Measurements from ENCODE around the gene TSGA10.
"Not testable (repeated sequence)": the region's sequence is repeated elsewhere in the genome, so short reads cannot be mapped to it uniquely, and the experiment has no call there.

TSGA10 gene

GRCh38 chr2:99154643-99155536, at the start of gene TSGA10, which contains the start of gene LIPT1:
TSS of gene TSGA10 (minus strand) at chr2:99154942. CDS start at chr2:99109439, 45,503 bp downstream.
TSS of gene LIPT1 (plus strand) at chr2:99154967. CDS start at chr2:99161958, 6,991 bp downstream.
- H3K4me3 ChIP-seq (ENCODE audit: low read depth, low read length): peak within 1 kb of the TSS; percentile 87
- DNase-seq (ENCODE audit: low read depth): peak; percentile 91
- peak; percentile 11 for TF ChIP-seq CTCF (conservative IDR thresholded peaks at IDR 0.05; ENCODE audit: low read depth, low read length)

GRCh38 chr2:99201959-99202678, 47.4 kb upstream of the TSGA10 start:
- no peak for DNase-seq (ENCODE audit: low read depth)
- TF ChIP-seq CTCF (conservative IDR thresholded peaks at IDR 0.05; ENCODE audit: low read depth, low read length): peak; percentile 30

GRCh38 chr2:99200076-99200800, 45.5 kb upstream of the TSGA10 start:
- DNase-seq (ENCODE audit: low read depth): no peak
- H3K4me3 ChIP-seq (ENCODE audit: low read depth, low read length): no peak overlapping the region
- no peak for TF ChIP-seq CTCF (conservative IDR thresholded peaks at IDR 0.05; ENCODE audit: low read depth, low read length)

More at GRCh38 chr2:99201959-99202678, 47.4 kb upstream of the TSGA10 start:
- no peak overlapping the region for H3K4me3 ChIP-seq (ENCODE audit: low read depth, low read length)

GRCh38 chr2:99198103-99198841, 43.5 kb upstream of the TSGA10 start:
- DNase-seq (ENCODE audit: low read depth): no peak
- TF ChIP-seq CTCF (conservative IDR thresholded peaks at IDR 0.05; ENCODE audit: low read depth, low read length): no peak
- no peak overlapping the region for H3K4me3 ChIP-seq (ENCODE audit: low read depth, low read length)

- H3K4me3 ChIP-seq (ENCODE audit: low read depth, low read length); DNase-seq (ENCODE audit: low read depth): not testable (repeated sequence)
Measured at GRCh38 chr2:99192364-99192763, 37.6 kb upstream of the TSGA10 start.

GRCh38 chr2:99190548-99190947, 35.8 kb upstream of the TSGA10 start:
- DNase-seq (ENCODE audit: low read depth): no peak
- no peak overlapping the region for H3K4me3 ChIP-seq (ENCODE audit: low read depth, low read length)
- peak; percentile 39 for TF ChIP-seq CTCF (conservative IDR thresholded peaks at IDR 0.05; ENCODE audit: low read depth, low read length)

Measured in choroid plexus epithelial cell (primary cell).